Neural progenitor cell (in vitro differentiated cells): ENCODE data around the gene CER1. TPM values are rescaled to one million over a fixed set of nuclear protein-coding genes. Genes with fewer than 3 reads are reported as not detected.

Source experiments
- DNase-seq: peaks from one replicate; pipeline ENCODE4 v3.0.0-alpha.2; 2016; ENCODE audit warnings: low spot score
- H2AFZ ChIP-seq: fragments of 200-600 bp; sonication (generic); replicated peaks from 2 replicates; pipeline ENCODE4 v1.6.1; 2016; ENCODE audit warnings: antibody characterized with exemption
- H3F3A ChIP-seq: fragments of 200-600 bp; sonication (generic); 2 replicates; pipeline ENCODE4 v1.6.1; 2016; ENCODE audit warnings: antibody characterized with exemption, low read depth
- H3K27ac ChIP-seq: fragments of 200-600 bp; sonication (generic); 2 replicates; pipeline ENCODE4 v1.5.1; 2016; ENCODE audit warnings: mild to moderate bottlenecking
- H3K27me3 ChIP-seq: fragments of 200-600 bp; sonication (generic); 2 replicates; pipeline ENCODE4 v1.6.1; 2016; ENCODE audit warnings: mild to moderate bottlenecking, moderate library complexity
- H3K36me3 ChIP-seq: fragments of 200-600 bp; sonication (generic); 2 replicates; pipeline ENCODE4 v1.5.1; 2016
- H3K4me1 ChIP-seq: fragments of 200-600 bp; sonication (generic); 2 replicates; pipeline ENCODE4 v1.6.1; 2016; ENCODE audit warnings: mixed run types
- H3K4me2 ChIP-seq: fragments of 200-600 bp; sonication (generic); 2 replicates; pipeline ENCODE4 v1.6.1; 2016
- H3K4me3 ChIP-seq: fragments of 200-600 bp; sonication (generic); 2 replicates; pipeline ENCODE4 v1.5.1; 2016
- H3K79me2 ChIP-seq: fragments of 200-600 bp; sonication (generic); 2 replicates; pipeline ENCODE4 v1.6.1; 2016; ENCODE audit warnings: low read depth
- H3K9ac ChIP-seq: fragments of 200-600 bp; sonication (generic); 2 replicates; pipeline ENCODE4 v1.6.1; 2016
- H3K9me3 ChIP-seq: fragments of 200-600 bp; sonication (generic); 2 replicates; pipeline ENCODE4 v1.5.1; 2016; ENCODE audit warnings: low read depth
- H4K20me1 ChIP-seq: fragments of 200-600 bp; sonication (generic); 2 replicates; pipeline ENCODE4 v1.6.1; 2016; ENCODE audit warnings: low read depth
- H3K27ac Mint-ChIP-seq: 3 replicates; pipeline ENCODE4 v1.8.0; 2021; ENCODE audit warnings: mixed read lengths
- H3K27me3 Mint-ChIP-seq: 2 replicates; pipeline ENCODE4 v1.8.0; 2022; ENCODE audit warnings: low read depth, mild to moderate bottlenecking, inconsistent platforms, moderate library complexity, mixed read lengths; ENCODE audit not compliant: insufficient read depth
- H3K36me3 Mint-ChIP-seq: 3 replicates; pipeline ENCODE4 v1.8.0; 2021; ENCODE audit warnings: mixed read lengths
- H3K4me1 Mint-ChIP-seq: 3 replicates; pipeline ENCODE4 v1.8.0; 2021; ENCODE audit warnings: mixed read lengths
- H3K4me3 Mint-ChIP-seq: 3 replicates; pipeline ENCODE4 v1.8.0; 2021; ENCODE audit warnings: mild to moderate bottlenecking, moderate library complexity, mixed read lengths
- H3K9me3 Mint-ChIP-seq: 3 replicates; pipeline ENCODE4 v1.8.0; 2020; ENCODE audit warnings: mixed read lengths
- CTCF ChIP-seq: fragments of 200-600 bp; sonication (generic); IDR thresholded peaks from 2 replicates; pipeline ENCODE4 v1.5.1; 2017; ENCODE audit warnings: antibody characterized with exemption, mild to moderate bottlenecking
- EZH2 ChIP-seq: fragments of 200-600 bp; sonication (generic); IDR thresholded peaks from 2 replicates; pipeline ENCODE4 v1.6.1; 2017; ENCODE audit warnings: antibody characterized with exemption, mild to moderate bottlenecking, moderate library complexity
- EZH2phosphoT487 ChIP-seq: fragments of 200-600 bp; sonication (generic); IDR thresholded peaks from 2 replicates; pipeline ENCODE4 v1.6.1; 2017; ENCODE audit warnings: antibody characterized with exemption
- total RNA-seq: library from RNA; depleted of rRNA; stranded (reverse); fragments of >200 nt; gene quantifications from 2 replicates; pipeline ENCODE4 v1.2.3, GENCODE V29; 2015; ENCODE audit warnings: low replicate concordance

The CER1 gene
- total RNA-seq, 1 donor from 2014 or later, result 0.11 TPM

- Histone ChIP-seq H3K4me1 (no peaks in the 10 kb centered on the region), H2AFZ (no peak overlapping the region), H3K79me2 (no peaks in the 10 kb centered on the region), H3K27me3 (no peaks in the 10 kb centered on the region), H3K36me3 (no peaks in the 10 kb centered on the region), H3K27ac (no peak overlapping the region), H3K9ac (no peak overlapping the region), H3K4me3 (no peak overlapping the region), H3K9me3 (no peaks in the 10 kb centered on the region), H3F3A (no peaks in the 10 kb centered on the region), H4K20me1 (no peaks in the 10 kb centered on the region), H3K4me2 (no peak overlapping the region)
- Mint-ChIP-seq H3K9me3 (peaks cover 8% of the 10 kb centered on the region), H3K27ac (no peak overlapping the region), H3K36me3 (peaks cover 6% of the 10 kb centered on the region), H3K4me1 (no peaks in the 10 kb centered on the region), H3K27me3 (no peaks in the 10 kb centered on the region), H3K4me3 (no peak overlapping the region)
- DNase-seq, result no peak
- no peak for TF ChIP-seq EZH2phosphoT487
- TF ChIP-seq EZH2, result no peak
- no peak for TF ChIP-seq CTCF
These were observed 20.3 kb downstream of the CER1 start for GRCh38 chr9:14702200-14702720.

GRCh38 chr9:14693251-14693861 is 29.2 kb downstream of the CER1 start, which contains the start of gene ZDHHC21:
TSS of gene ZDHHC21 (minus strand) at chr9:14693432. CDS start at chr9:14674340, 19,092 bp downstream.
- H3K9ac ChIP-seq, result peak within 1 kb of the TSS; percentile 71
- no peaks in the 10 kb centered on the region for H3K9me3 ChIP-seq
- no peaks in the 10 kb centered on the region for H3K9me3 Mint-ChIP-seq
- peak within 1 kb of the TSS; percentile 95 for H2AFZ ChIP-seq
- no peaks in the 10 kb centered on the region for H4K20me1 ChIP-seq
- DNase-seq, result peak; percentile 64
- H3K27ac ChIP-seq, result no peak within 1 kb of the TSS
- H3K4me1 ChIP-seq, result peaks cover 13% of the 10 kb centered on the region
- peak within 1 kb of the TSS; percentile 99 for H3K27ac Mint-ChIP-seq
- peaks cover 31% of the 10 kb centered on the region for H3K4me1 Mint-ChIP-seq
- H3K36me3 Mint-ChIP-seq, result peaks cover 5% of the 10 kb centered on the region
- H3K4me2 ChIP-seq, result peak within 1 kb of the TSS; percentile 86
- peak within 1 kb of the TSS; percentile 99 for H3K4me3 Mint-ChIP-seq
- peaks cover 2% of the 10 kb centered on the region for H3F3A ChIP-seq
- H3K27me3 ChIP-seq, result no peaks in the 10 kb centered on the region
- H3K79me2 ChIP-seq, result peaks cover 33% of the 10 kb centered on the region
- H3K27me3 Mint-ChIP-seq, result no peaks in the 10 kb centered on the region
- TF ChIP-seq EZH2, result peak; percentile 15
- no peak for TF ChIP-seq EZH2phosphoT487
- peak within 1 kb of the TSS; percentile 83 for H3K4me3 ChIP-seq
- H3K36me3 ChIP-seq, result no peaks in the 10 kb centered on the region

DNA sequence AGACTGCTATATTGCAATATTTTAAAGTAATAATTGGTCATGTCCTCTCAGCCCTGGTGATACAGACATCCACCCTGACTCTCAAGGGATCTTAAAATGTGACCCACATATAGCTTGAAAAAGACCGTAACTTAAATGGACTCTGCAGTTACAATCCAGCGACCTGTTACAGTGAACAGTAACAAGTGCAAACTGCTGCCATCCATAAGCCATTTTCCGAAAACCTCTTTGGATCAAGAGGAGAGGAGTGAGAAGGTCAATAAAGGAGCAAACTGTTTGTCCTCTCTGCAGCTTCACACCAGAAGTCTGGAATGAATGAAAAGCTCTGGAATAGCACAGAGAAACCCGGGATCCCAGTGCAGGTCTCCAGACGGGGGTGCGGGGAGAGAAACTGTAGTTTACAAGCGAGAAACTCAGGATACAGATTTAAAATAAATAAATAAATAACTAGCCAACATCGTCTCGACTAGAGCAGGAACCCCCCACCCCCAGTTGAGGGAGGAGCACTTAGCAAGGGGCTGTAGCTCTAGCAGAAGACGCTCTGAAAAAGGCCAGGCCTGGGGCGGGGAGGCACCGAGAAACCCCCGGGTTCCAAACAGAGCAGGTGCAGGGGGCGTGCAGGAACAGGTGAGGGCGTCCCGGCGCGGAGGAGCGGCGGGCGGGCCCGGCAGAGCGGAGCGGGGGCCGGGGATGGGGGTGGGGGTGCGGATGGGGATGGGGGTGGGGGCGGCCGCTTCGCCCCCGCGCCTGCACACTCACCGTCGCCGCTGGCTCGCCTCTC is 29.9 kb downstream of the CER1 start:
- H4K20me1 ChIP-seq, result no peaks in the 10 kb centered on the region
- no peak overlapping the region for H3K27ac ChIP-seq
- peaks cover 13% of the 10 kb centered on the region for H3K4me1 ChIP-seq
- Mint-ChIP-seq H3K27ac (peak overlapping the region; percentile 98), H3K27me3 (no peaks in the 10 kb centered on the region), H3K36me3 (peaks cover 8% of the 10 kb centered on the region), H3K4me3 (peak overlapping the region; percentile 99), H3K4me1 (peaks cover 31% of the 10 kb centered on the region), H3K9me3 (no peaks in the 10 kb centered on the region)
- H3K36me3 ChIP-seq, result no peaks in the 10 kb centered on the region
- peak overlapping the region; percentile 83 for H3K4me3 ChIP-seq
- peaks cover 33% of the 10 kb centered on the region for H3K79me2 ChIP-seq
- H3K27me3 ChIP-seq, result no peaks in the 10 kb centered on the region
- peak overlapping the region; percentile 86 for H3K4me2 ChIP-seq
- H3K9ac ChIP-seq, result peak overlapping the region; percentile 71
- TF ChIP-seq CTCF (no peak), EZH2phosphoT487 (no peak), EZH2 (no peak)
- H2AFZ ChIP-seq, result peak overlapping the region; percentile 95
- DNase-seq, result no peak
- peaks cover 2% of the 10 kb centered on the region for H3F3A ChIP-seq
- no peaks in the 10 kb centered on the region for H3K9me3 ChIP-seq
